IPS-18a (cell line): ENCODE measurements around the gene SPPL2B.
"Not testable (repeated sequence)": the region's sequence is repeated elsewhere in the genome, so short reads cannot be mapped to it uniquely, and the experiment has no call there.

ENCODE experiments used
- H3K27ac ChIP-seq: one replicate; pipeline ENCODE4 v1.5.1; 2013; ENCODE audit warnings: low read length
- H3K27me3 ChIP-seq: one replicate; pipeline ENCODE4 v1.6.1; 2013; ENCODE audit warnings: mild to moderate bottlenecking, low read length; ENCODE audit not compliant: control insufficient read depth, insufficient read depth
- H3K36me3 ChIP-seq: one replicate; pipeline ENCODE4 v1.6.1; 2013; ENCODE audit warnings: low read depth, low read length; ENCODE audit not compliant: control insufficient read depth
- H3K4me1 ChIP-seq: one replicate; pipeline ENCODE4 v1.6.1; 2013; ENCODE audit warnings: low read depth, low read length; ENCODE audit not compliant: control insufficient read depth
- H3K4me3 ChIP-seq: one replicate; pipeline ENCODE4 v1.5.1; 2013; ENCODE audit warnings: low read length
- H3K9ac ChIP-seq: one replicate; pipeline ENCODE4 v1.6.1; 2013; ENCODE audit warnings: mild to moderate bottlenecking, low read length, moderate library complexity
- H3K9me3 ChIP-seq: one replicate; pipeline ENCODE4 v1.6.1; 2013; ENCODE audit warnings: low read depth, low read length; ENCODE audit not compliant: control insufficient read depth

Gene SPPL2B

DNA sequence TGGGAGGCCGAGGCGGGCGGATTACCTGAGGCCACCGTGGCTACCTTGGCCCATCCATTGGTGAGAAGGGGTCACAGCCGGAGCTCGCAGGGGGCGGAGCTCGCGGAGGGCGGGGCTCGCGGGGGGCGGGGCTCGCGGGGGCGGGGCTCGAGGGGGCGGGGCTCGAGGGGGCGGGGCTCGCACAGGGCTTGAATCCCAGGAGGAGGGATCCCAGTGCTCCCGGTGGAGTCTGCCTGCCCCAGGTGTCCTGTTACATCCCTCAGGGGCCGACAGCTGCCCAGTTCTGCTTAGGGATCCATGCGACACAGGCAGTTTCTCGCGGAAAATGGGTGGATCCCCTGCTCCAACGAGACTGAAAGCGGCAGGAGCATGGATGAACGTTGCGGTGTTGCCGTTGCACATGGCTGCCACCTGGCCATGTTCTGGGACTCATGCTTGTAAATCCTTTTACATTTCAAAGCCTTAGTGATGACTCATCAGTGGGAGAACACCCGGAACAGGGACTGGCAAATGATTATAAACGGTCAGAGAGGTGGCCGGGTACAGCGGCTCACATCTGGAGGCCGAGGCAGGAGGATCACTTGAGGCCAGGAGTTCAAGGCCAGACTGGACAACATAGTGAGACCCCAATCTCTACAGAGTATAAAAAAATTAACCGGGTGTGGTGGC is 56.7 kb downstream of the SPPL2B start:
- Histone ChIP-seq H3K9ac (no peak overlapping the region), H3K27ac (no peak overlapping the region), H3K4me3 (no peak overlapping the region), H3K36me3 (no peaks in the 10 kb centered on the region), H3K27me3 (no peaks in the 10 kb centered on the region), H3K9me3 (no peaks in the 10 kb centered on the region), H3K4me1 (no peaks in the 10 kb centered on the region)

- no peak overlapping the region for H3K9ac ChIP-seq
- no peaks in the 10 kb centered on the region for H3K36me3 ChIP-seq
- no peaks in the 10 kb centered on the region for H3K9me3 ChIP-seq
- no peak overlapping the region for H3K4me3 ChIP-seq
- no peak overlapping the region for H3K27ac ChIP-seq
- H3K4me1 ChIP-seq = no peaks in the 10 kb centered on the region
- no peaks in the 10 kb centered on the region for H3K27me3 ChIP-seq
Measured at GRCh38 chr19:2387367-2388288, 59.1 kb downstream of the SPPL2B start.

DNA sequence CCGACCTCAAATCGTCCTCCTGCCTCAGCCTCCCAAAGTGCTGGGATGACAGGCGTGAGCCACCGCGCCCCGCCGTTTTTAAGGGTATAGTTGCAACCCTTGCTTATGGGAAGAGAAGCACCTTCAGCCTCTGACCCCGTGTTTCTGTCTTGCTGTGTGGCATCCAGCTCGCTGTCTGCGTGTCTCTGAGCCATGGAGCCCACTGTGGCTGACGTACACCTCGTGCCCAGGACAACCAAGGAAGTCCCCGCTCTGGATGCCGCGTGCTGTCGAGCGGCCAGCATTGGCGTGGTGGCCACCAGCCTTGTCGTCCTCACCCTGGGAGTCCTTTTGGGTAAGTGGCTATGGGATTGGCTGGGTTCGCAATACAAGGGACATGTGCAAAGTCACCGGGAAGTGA is 61.1 kb downstream of the SPPL2B start:
- Histone ChIP-seq H3K4me1 (no peaks in the 10 kb centered on the region), H3K27ac (no peak overlapping the region), H3K4me3 (no peak overlapping the region), H3K9ac (no peak overlapping the region), H3K9me3 (no peaks in the 10 kb centered on the region), H3K27me3 (no peaks in the 10 kb centered on the region), H3K36me3 (no peaks in the 10 kb centered on the region)

- Histone ChIP-seq H3K4me1 (no peaks in the 10 kb centered on the region), H3K9me3 (no peaks in the 10 kb centered on the region), H3K9ac (no peak overlapping the region), H3K27ac (no peak overlapping the region), H3K27me3 (no peaks in the 10 kb centered on the region), H3K4me3 (no peak overlapping the region), H3K36me3 (no peaks in the 10 kb centered on the region)
Measured at GRCh38 chr19:2391118-2391725, 62.7 kb downstream of the SPPL2B start.

GRCh38 chr19:2392366-2392765 is 63.9 kb downstream of the SPPL2B start:
- Histone ChIP-seq H3K9me3 (no peaks in the 10 kb centered on the region), H3K4me1 (no peaks in the 10 kb centered on the region), H3K9ac (no peak overlapping the region), H3K36me3 (no peaks in the 10 kb centered on the region), H3K27ac (no peak overlapping the region), H3K27me3 (no peaks in the 10 kb centered on the region), H3K4me3 (no peak overlapping the region)

DNA sequence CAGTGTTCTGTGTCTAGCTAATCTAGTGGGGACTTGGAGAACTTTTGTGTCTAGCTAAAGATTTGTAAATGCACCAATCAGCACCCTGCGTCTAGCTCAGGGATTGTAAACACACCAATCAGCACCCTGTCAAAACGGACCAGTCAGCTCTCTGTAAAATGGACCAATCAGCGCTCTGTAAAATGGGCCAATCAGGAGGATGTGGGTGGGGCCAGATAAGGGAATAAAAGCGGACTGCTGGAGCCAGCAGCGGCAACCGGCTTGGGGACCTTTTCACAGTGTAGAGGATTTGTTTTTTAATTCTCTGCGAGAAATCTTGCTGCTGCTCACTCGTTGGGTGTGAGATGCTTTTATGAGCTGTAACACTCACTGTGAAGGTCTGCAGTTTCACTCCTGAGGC is 64.4 kb downstream of the SPPL2B start:
- H3K9me3 ChIP-seq, H3K36me3 ChIP-seq, H3K9ac ChIP-seq, H3K4me3 ChIP-seq, H3K4me1 ChIP-seq, H3K27ac ChIP-seq, H3K27me3 ChIP-seq: not testable (repeated sequence)

- Histone ChIP-seq H3K27me3 (no peaks in the 10 kb centered on the region), H3K9ac (no peak overlapping the region), H3K36me3 (no peaks in the 10 kb centered on the region), H3K4me1 (no peaks in the 10 kb centered on the region), H3K4me3 (no peak overlapping the region), H3K27ac (no peak overlapping the region), H3K9me3 (no peaks in the 10 kb centered on the region)
Measured at GRCh38 chr19:2394054-2394441, 65.6 kb downstream of the SPPL2B start.

GRCh38 chr19:2394442-2395292 is 66.2 kb downstream of the SPPL2B start:
- no peak overlapping the region for H3K4me3 ChIP-seq
- no peaks in the 10 kb centered on the region for H3K36me3 ChIP-seq
- no peaks in the 10 kb centered on the region for H3K27me3 ChIP-seq
- no peaks in the 10 kb centered on the region for H3K9me3 ChIP-seq
- H3K4me1 ChIP-seq = no peaks in the 10 kb centered on the region
- H3K27ac ChIP-seq = no peak overlapping the region
- no peak overlapping the region for H3K9ac ChIP-seq

- not testable (repeated sequence) for H3K4me3 ChIP-seq, H3K9ac ChIP-seq
Measured at GRCh38 chr19:2395293-2395829, 66.9 kb downstream of the SPPL2B start.

GRCh38 chr19:2397173-2397572 is 68.7 kb downstream of the SPPL2B start:
- H3K9me3 ChIP-seq, H3K27ac ChIP-seq, H3K4me3 ChIP-seq, H3K9ac ChIP-seq, H3K27me3 ChIP-seq, H3K36me3 ChIP-seq, H3K4me1 ChIP-seq: not testable (repeated sequence)

More at GRCh38 chr19:2395293-2395829, 66.9 kb downstream of the SPPL2B start:
- H3K9me3 ChIP-seq, H3K4me1 ChIP-seq, H3K27me3 ChIP-seq, H3K36me3 ChIP-seq, H3K27ac ChIP-seq: not testable (repeated sequence)

DNA sequence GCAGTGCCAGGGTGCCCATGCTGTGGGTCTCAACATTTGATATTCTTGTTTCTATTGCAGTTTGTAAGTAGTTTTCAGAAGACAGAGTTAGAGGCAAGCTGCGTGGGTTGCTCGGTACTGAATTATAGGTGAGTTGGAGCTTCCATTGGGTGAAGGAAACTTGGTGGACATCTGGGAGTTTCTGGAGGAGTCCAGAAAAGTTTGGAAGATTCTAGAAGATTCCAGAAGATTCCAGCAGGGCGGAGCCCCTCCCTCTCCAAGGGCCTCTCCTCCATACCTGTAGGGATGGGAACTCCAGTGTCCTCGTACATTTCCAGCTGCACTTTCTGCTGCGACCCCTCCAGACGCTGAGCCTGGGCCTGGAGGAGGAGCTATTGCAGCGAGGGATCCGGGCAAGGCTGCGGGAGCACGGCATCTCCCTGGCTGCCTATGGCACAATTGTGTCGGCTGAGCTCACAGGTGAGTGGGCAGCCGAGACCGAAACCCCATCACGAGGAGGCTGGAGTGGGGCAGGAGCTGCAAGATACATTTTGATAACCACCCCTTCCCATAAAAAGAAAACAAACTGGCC is 70.3 kb downstream of the SPPL2B start:
- Histone ChIP-seq H3K9ac (no peak overlapping the region), H3K27ac (no peak overlapping the region), H3K27me3 (no peaks in the 10 kb centered on the region), H3K9me3 (no peaks in the 10 kb centered on the region), H3K4me1 (no peaks in the 10 kb centered on the region), H3K4me3 (no peak overlapping the region), H3K36me3 (no peaks in the 10 kb centered on the region)
